Stimulated activated naive CD4-positive, alpha-beta T cell treated with Interleukin-2 at 50 U/mL for 16 hours (primary cell): Measurements from ENCODE around the gene FCHO2.

Experiments
- DNase-seq: peaks from one replicate; lab custom pipeline; 2025; lab: John Stamatoyannopoulos, UW

Gene FCHO2

DNA sequence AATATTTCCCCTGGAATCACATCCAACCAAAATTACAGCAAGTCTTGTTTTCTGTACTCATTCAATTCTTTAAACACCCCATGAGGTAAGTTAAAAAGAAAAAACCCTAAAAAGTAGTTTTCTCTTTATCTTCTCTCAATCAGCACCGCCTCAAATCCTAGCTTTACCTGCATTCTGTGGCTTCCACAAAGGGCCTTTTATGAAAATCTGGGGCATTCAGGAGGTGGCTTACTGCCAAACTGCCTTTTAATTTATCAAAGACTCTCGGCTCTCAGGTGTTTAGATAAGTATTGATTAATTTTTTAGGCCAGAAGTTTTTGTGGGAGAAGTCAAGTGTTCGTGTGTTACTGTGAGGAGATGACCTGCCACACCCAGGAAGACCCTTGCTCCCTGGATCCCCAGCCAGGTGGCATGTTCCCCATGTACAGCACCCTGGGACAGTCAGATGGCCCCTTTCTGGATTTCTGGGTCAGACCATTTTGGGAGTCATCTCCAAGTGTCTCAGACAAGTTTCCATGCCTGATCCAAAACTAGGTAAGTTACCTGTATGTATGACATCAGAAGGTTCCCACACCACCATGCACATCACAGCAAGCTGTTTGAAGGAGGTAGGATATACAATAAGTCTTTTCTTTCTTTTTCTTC, 158.3 kb downstream of the FCHO2 start:
- no peak for DNase-seq

DNA sequence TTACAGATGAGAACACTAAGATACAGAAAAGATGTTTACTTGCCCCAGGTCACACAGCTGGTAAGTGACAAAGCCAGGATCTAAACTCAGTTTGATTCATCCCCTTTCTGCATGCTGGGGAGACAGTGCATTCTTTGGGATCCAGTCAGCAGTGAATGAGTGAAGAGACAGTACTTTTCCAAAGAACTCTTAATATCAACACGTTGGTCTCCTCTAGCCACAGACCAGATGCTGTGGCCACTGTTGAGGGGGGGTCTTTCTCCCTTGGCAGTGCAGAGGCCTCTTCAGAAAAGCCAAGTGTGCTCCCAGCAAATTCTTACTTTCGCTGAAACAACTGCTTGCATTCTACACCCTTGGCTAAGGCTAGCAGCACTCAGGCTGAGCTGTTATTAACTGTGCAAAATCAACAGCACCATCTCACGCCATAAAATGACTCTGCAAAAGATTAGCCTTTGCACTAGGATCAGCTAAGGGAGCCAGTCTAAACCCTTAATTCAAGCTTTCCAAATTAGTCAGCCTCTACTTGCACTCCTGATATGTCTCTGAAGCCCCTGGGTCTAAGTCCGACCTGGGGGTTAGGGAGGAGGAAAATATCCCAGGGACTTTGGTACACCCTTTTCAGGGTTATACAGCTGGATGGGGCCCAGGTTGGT, 159.7 kb downstream of the FCHO2 start:
- DNase-seq, result no peak

DNA sequence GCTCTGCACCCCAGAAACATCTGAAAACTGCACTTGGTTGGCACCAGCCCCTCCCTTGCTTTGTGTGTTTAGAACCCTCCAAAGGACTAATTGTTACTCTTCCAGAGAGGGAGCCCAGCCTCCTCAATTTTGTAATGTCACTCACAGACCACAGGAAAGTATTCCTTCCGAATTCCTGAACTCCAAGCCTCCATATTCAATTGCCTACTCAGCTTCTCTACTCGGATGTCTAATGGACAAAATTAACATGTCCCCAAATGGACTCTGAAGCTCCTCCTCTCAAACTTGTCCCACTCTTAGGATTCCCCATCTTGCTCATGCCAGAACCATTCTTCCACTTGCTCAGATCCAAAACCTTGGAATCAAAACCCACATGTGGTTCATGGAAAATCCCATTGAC, 160.7 kb downstream of the FCHO2 start:
- DNase-seq, result no peak

DNA sequence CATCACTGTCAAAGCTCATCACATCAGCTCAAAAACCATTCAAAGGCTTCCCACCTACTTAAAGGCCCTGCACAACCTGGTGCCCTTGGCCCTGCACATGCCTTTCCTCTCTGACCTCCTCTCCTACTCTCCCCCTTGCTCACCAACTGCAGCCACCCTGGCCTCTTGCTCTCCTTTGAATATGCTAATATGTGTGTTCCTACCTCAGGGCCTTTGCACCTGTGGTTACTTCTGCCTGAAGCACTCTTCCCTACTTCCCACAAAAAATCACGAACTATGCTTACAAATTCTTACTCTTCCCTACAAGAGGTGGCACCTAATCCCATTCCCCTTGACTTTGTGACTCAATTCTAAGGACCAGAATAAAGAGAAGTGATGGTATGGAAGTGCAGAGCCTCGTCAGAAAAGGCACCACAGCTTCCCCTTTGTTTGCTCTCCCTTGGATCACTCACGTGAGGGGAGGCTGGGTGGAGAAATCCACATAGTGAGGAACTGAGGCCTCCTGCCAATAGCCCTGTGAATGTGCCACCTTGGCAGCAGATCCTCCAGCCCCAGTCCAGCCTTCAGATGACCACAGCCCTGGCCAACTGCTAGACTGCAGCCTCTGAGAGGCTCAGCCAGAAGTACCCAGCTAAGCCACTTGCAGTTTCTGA, 161.4 kb downstream of the FCHO2 start:
- DNase-seq, result no peak

DNA sequence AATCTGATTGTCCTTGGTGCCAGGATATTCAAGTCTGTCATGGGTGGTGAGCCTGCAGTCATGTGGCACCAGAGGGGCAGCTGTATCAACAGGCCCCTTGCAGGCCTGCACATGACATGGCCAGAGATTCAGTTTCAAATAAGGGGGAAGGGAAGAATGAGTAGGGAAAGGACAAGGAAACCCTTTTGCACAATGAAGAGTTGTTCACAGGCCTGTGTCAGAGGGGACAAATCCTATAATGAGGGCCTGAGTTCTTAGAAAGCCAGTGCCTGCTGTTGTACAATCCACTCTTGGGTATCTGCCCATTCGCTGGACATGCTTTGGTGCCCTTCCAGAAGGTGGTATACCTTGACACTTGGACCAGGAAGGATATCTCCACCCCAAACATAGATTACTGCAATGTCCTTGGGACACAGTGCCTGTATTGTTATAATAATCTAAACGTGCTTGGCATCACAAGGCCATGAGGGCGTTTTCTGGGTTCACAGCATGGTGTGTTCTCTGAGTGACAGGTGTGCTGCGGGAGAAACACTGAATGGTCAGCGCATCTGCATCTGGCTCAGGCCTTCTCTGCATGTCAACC, 162.6 kb downstream of the FCHO2 start:
- no peak for DNase-seq

DNA sequence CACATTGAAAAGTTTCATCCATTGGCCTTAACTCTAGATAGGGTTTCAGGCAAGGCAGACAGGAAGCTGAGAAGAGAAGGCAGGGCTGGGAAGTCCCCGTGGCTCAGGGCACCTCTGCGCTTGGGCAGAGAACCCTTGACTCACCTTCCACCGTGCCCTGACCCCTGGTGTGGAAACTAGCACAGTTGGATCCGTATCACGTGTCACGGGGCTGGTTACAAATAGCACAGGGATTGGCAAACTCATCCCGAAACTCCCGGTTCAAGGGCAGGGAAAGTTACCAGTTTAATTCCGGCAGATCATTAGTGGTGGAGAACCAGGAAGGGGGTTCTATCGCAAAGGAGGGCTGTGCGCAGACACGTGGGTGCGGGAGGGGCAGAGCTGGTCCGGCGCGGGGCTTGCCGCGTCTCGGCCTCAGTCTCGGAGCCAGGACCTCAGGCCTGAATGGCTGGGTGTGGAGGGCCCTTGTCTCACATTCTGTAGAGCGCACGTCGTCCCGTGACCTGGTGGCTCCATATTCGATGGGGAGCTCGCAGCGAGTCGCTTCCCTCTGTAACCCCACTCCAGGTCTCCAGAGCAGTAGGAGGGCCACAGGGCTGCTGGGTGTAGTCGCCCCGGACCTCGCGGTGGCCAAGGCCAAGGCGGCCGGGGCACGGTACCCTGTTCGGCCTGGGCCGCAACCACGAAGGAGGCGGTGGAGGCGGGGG, 163.8 kb downstream of the FCHO2 start:
- no peak for DNase-seq

DNA sequence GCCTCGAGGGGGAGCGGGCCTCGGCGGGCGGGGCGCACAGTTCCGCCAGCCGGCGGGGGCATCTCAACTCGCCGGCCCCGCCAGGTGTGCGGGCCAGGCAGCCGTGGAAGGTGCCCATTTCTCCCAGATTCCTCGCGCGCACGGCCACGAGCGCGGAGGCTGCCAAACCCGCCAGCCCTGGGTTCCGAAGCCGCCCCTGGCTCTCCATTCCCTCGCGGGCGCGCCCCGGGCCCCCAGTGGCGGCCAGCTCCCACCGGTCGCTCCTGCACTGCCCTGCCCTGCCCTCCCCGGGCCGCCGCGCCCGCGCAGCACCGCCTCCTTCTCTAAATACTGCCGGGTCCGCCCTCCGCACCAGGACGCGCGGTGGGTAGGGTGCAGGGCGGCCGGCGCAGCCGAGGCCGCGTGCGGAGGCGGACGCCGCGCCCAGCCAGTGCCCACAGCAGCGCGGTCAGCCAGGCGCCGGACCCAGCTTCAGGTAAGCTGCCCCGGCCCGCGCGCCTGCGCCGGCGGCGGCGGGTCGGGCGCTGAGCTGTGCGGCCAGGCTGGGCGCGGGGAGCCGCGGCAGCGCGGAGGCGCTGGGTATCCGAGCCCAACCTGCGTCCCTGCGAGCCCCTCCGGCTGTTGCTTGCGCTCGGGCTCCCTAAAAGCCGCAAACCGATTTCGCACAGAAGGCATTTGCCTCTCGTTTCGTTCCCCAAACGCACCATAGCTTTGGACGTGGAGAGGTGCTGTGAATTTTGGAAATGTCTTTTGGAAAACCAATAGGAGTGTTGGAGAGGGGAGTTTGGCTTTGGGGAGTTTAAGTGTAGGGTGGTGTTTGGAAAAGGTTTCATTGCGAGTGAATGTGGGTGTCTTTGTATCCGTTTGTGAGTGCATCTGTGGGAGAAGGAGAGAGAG, 164.6 kb downstream of the FCHO2 start, which contains the start of gene TMEM171:
Gene TMEM171, plus strand, starts transcription at position 354 of the 897 bp plus-strand sequence. CDS start 2,799 bp downstream, outside the sequence.
- no peak for DNase-seq

DNA sequence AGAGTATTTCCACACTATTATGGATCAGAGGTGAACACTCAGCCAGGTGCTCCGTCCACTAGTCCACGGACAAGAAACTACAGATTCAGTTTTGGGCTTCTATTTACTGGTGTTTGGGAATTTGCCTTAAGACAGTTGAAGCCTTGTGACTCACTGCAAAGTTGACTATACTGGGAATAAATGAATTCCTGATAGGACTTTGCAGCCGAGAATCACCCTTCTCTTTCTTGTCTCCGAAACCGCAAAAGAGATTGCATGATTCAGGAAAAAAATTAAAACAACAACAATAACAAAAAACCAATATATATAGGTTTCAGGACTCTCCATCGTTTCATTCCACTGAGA, 165.2 kb downstream of the FCHO2 start:
- DNase-seq, result no peak

DNA sequence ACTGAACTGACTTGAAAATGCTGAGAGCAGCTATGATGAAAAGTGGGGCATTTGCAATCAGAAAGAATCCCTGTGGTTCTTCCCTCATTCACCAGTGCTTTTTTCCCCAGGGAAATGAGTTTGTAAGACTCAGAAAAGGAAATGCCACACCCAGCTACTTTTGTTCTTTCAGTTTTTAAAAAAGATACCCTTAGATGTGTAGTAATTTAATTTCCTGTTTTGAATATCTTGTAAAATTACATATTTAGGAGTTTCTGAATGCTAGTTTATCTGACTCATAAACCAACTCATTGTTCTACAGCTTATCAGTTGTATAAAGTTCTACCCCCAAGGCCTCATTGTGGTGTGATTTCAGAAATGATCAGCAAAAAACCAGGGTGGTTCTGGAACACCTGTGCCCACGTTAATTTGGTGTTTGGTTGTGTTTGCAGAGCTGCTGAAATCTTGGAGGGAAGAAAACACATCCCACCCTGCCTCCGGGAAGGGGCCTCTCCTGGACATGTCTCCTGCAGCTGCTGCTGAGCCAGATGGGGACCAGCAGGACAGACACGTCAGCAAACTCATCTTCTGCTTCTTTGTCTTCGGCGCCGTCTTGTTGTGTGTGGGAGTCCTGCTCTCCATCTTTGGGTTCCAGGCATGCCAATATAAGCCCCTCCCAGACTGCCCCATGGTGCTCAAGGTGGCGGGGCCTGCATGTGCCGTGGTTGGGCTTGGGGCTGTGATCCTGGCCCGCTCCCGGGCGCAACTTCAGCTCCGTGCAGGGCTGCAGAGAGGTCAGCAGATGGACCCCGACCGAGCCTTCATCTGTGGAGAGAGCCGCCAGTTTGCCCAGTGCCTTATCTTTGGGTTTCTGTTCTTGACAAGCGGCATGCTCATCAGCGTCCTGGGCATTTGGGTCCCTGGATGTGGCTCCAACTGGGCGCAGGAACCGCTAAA, 167.3 kb downstream of the FCHO2 start:
- no peak for DNase-seq

DNA sequence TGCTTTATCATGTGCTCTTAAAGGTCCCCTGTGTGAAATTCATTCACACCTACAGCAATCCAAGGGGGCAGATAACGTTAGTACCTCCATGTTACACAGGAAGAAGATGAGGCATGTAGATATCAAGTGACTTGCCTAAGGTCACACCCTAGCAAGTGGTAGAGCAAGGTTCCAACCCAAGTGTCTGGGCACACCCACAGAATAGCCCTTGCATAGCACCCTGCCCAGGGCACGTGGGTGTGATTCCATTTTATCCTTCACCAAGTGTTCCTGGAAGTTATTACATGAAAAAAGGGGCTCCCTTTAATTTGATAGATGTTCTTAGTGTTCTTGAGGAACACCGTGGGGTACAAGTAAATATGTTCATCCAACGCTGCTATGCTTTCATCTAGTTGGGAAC, 169.4 kb downstream of the FCHO2 start:
- no peak for DNase-seq

DNA sequence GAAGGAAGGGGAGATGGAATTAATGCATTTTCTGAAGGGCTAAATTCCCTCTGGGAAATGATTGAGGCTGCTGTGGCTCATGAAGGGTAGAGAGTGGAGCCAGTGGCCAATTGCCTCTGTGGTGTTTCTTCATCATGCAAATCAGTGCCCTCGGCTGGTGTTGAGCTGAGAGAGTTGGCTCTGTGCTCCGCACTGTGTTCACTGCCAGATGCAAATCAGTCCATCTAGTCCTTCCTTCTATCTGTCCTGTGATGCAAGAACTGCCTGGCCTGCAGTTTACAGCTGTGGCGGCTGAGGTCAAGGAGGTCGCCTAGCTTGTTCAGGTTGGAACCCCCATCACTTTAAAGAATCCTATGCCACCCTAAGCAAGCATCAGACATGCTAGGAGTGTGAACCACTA, 170.5 kb downstream of the FCHO2 start:
- DNase-seq, result no peak

DNA sequence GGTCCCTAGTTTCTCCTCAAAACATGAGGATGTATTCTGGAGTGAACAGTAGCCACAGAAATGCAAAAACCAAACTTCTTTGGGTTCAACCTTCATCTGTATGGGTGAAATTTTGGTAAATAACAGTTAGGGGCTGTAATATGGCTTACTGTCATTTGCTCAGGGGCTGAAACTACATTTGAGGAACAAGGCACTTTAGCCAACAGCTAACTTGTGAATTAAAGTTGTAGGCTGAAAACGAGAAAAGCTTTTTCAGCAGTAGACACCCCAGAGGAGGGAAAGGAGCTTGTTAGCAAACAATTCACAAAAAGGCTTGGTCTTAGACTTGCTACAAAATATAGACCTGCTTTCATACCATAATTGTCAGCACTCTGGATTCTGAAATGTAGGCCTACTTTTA, 171.1 kb downstream of the FCHO2 start:
- DNase-seq, result no peak

DNA sequence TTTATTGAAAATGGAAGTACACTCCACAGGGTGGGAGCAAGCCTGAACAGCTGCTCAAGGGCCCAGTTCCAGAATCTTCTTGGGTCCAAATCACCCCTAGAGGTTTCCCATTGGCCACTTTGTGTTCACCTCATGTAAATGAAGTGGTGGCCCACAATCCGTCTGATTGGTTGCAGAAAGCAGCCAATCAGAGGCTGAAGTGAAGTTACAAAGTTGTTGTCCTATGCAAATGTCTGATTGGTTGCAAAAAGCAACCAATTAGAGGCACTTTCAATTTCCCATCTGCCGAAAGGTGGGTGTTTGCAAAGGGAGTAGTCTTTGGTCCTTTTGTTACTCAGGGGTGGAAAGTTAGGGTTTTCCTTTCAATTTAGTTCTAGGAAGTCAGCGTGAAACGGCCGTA, 173.3 kb downstream of the FCHO2 start:
- DNase-seq, result no peak

DNA sequence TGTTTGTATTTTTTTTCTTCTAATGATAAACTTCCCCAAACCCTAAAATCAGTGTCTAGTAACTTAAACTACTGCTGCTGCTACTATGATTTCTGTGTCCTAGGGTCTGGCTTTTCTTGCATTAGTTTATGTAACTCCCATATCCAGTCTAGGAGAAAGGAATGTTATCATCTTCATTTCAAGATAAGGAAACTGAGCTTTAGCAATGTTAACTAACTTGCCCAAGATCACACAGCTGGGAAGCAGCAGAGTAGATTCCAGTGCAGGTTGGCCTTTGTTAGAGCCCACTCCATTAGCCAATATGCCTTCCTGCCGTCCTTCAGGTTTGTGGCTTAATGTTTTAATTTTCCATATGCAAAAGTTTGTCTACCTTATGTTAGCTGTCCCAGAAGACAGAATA, 175.0 kb downstream of the FCHO2 start:
- DNase-seq, result no peak

DNA sequence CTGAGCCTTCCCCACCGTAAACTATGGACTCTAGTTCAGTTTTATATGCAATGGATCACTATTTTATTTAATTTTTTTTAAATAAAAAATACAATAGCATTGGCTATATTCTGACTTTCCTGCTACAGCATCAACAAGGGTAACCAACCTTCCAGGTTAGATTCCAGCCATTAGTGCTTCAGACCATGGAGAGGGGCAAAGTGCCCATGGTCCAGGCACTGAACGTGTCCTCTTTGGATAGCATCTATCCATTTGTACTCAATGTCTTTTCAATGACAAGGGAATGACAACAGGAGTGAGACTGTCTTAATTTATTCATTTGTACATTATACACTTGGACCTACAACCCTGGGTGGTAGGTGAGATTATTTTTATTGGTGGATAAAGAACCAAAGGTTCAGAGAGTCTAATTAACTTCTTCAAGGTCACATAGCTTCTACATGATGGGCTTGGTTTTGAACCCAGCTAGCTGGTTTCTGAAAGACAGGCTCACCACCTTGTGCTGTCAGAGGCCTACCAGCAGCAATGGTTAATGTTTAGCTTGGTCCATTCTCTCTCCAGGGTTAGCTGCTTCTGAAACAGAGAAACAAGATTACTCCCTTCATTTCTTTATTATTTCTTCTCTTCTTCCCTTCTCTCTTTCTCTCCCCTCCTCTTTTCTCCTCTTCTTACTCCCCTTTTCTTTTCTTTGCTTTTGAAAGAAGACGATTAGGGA, 176.0 kb downstream of the FCHO2 start:
- DNase-seq, result no peak

DNA sequence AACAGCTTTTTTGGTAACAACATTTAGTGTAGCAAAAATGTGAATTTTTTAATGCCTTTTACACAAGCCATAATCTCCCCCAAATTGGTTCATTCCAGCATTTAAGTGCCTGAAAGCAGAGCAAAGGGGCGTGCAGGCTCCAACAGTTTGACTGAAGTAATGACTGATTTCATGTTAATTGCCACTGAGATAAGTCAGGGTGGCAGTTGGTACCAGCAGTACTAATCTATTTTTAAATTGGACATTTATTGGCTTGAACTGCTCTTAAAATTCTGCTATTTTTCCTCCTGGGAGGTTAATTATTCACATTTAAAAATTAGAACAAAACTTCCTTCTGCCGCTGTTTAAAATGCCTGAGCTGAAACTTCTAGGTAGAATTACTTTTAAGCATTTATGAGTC, 176.9 kb downstream of the FCHO2 start:
- DNase-seq, result no peak

DNA sequence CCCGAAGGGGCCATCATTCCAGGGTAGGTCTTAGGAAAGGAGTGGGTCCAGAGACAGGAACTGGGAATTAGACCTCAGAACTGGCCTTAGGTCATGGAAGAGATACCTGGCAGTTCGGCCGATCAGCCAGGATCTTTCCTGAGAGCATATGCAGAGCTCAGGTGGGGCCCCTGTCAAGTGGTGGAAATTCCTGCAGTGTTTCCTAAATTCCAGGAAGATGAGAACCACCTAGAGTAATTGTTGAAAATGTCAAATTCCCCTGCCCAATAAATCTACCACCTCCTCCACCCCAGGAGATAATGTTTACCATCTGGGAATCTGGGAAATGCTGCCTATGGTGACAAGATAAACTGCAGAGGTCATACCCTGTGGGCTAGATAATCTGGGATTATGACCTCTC, 179.2 kb downstream of the FCHO2 start:
- DNase-seq, result no peak

DNA sequence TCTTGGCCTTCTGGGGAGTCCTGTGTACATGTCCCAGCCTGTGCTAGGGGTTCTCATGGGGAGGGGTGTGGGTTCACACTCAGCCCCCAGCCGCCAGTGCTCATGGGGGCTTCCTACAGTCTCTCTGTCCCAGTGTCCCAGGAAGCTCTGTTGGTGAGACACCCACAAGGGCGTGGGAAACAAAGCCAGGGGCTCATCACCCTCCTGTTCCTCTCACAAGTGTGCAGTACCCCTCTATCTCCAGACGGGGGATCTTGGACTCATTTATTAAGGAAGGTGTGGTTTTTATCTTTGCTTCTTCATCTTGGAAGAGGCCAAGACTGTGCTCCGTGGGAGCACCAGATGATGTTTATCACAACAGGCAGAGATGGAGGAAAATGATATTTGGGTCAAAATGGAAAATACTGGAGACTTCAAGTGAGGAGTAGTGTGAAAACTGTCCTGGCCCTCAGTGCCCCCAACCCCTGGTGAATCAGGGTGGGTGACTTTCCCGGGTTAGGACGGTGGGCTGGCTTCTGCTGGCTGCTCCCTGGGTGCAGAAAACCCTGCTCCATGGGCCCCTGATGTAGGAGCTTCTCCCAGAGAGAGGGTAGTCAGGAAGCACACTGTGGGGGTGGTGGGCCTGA, 179.7 kb downstream of the FCHO2 start:
- DNase-seq, result peak; percentile 3

DNA sequence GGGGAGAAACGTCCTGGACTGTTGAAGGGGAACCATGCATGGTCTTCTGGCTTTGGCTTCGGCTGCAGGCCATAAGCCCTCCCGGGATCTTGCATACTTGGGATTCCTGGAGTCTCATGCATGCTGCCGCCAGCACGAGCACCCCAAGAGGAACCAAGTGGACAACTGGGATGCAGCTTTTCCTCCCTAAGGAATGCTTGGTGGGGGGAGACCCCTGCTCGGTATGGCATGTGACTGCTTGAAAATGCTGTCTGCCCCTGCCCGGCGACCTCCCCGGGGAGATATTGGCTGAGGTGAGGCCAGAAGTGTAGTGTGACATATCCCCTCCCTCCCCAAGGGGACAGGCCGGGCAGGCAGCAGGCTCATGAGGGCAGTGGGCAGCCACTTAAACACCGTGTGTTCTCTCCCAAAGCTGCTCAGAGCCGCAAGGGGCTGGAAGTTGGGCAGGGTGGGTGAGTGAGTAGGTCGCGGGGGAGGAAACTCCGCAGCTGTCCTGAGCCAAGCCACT, 180.3 kb downstream of the FCHO2 start:
- DNase-seq, result no peak
